Right renal pelvis (tissue), 4 donors: ENCODE results near the gene MPHOSPH9. TPM values are rescaled to one million over a fixed set of nuclear protein-coding genes. Genes with fewer than 3 reads are reported as not detected.
"Not testable (repeated sequence)": the region's sequence is repeated elsewhere in the genome, so short reads cannot be mapped to it uniquely, and the experiment has no call there.

ENCODE experiments used
- DNase-seq, 4 donors: peaks; one replicate each; pipeline ENCODE4 v3.0.0-alpha.2; 2013; ENCODE audit warnings: low read depth in 4 of 4, low spot score in 3 of 4, missing footprints in 1 of 4
- polyA plus RNA-seq, 4 donors: library from polyadenylated mRNA; unstranded; fragments of 120-200 nt; gene quantifications; one replicate each; pipeline ENCODE4 v1.2.1, GENCODE V29; 2013; ENCODE audit not compliant: insufficient read length in 4 of 4

The MPHOSPH9 gene
- polyA plus RNA-seq, 4 donors: 24.7 to 33.4 (median 31.1) TPM

DNA sequence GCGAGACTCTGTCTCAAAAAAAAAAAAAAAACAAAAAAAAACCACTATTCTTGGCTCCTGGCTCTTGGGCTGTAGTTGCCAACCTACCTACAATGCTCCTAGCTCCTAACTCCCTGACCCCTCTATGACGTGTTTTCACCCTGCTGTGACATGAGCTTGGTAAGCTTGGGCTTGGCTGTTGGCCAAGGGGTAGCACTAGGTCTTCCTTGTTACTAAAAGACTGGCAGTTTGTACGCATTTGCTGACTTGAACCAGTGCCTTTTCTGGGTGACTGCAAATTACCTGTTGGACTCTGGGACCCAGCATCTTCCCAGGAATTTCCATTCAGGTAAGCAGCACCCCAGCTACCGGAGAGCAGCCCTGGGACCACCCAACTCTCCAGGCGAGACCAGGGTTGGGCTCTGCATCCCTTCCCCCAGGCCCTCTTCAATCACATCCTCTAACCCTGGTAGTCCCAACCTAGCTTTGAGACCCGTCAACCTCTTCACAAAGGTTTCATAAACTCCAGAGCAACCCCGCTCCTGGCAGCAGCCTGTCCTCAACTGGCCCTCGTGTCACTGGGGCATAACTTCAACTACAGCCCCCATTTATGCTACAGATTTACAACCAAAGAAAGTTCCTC, 30.4 kb upstream of the MPHOSPH9 start:
- no peak for DNase-seq

DNA sequence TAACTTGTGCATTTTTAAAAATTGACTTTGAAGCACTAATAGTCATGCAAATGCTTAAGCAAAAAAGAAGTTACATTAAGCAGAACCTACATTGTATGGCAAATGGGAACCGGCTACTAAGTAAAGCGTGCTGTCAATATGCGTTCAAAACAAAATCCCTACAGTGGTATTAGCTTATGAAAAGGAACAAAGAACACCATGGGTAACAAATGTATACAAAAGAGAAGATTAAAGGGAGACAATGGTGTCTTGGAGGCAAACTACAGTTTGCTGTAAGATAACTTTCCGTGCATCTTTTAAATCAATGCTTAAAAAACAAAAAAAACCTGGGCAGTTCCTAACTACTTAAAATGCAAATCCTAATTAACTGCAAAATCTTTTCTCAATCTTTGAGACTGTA, 28.3 kb upstream of the MPHOSPH9 start:
- no peak for DNase-seq

- DNase-seq: no peak
Observed at GRCh38 chr12:123260081-123260480, 27.1 kb upstream of the MPHOSPH9 start.

GRCh38 chr12:123258593-123258992, 25.7 kb upstream of the MPHOSPH9 start:
- no peak for DNase-seq

- no peak for DNase-seq
Observed at GRCh38 chr12:123254853-123255446, 22.0 kb upstream of the MPHOSPH9 start.

DNA sequence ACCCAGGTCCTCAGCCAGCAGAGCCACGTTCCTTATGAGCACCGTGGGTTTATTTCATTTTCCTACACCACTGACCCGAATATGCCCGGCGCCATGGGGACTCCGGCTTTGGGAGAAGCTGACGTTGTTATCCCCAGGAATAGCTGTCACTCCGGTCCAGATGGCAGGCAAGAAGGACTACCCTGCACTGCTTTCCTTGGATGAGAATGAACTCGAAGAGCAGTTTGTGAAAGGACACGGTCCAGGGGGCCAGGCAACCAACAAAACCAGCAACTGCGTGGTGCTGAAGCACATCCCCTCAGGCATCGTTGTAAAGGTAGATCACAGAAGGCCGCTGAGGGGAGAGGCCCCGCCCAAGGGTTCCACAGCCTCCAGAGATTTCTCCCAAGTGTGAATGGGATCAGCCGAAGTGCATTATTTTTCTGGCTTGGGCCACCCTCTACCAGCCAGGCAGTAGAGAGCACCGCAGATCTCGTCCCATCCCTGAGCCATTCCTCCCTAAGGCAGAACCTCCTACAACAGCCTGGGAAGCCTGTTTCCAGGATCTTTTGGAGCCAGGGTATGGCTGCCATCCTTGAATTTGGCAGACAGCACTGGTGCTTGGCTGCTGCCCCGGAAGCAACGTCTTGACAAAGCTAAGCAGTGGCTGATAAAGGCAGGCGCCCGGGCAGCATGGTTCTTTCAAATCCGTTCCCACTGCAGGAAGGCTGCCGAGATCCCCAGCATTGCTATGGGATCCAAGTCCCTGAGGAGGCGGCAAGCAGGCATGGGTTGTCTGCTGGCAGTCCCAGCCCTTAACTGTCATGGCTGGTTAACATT, 20.9 kb upstream of the MPHOSPH9 start:
- DNase-seq: no peak

DNA sequence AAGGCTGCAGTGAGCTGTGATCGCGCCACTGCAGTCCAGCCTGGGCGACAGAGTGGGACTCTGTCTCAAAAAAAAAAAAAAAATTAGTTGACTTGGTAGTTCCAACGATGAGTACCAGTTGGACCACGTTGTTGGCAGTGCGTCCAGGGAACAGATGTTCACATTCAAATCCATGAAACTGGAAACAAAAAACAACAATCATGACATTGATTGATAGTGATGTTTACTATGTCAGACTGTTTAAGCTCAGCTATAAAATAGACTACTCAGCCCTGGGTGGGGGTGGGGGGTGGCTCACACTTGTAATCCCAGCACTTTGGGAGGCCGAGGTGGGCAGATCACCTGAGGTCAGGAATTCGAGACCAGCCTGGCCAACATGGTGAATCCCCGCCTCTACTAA, 19.4 kb upstream of the MPHOSPH9 start:
- not testable (repeated sequence) for DNase-seq

- no peak for DNase-seq
Observed at GRCh38 chr12:123251403-123252076, 18.6 kb upstream of the MPHOSPH9 start.

GRCh38 chr12:123250471-123251383, 17.8 kb upstream of the MPHOSPH9 start:
- DNase-seq: no peak

DNA sequence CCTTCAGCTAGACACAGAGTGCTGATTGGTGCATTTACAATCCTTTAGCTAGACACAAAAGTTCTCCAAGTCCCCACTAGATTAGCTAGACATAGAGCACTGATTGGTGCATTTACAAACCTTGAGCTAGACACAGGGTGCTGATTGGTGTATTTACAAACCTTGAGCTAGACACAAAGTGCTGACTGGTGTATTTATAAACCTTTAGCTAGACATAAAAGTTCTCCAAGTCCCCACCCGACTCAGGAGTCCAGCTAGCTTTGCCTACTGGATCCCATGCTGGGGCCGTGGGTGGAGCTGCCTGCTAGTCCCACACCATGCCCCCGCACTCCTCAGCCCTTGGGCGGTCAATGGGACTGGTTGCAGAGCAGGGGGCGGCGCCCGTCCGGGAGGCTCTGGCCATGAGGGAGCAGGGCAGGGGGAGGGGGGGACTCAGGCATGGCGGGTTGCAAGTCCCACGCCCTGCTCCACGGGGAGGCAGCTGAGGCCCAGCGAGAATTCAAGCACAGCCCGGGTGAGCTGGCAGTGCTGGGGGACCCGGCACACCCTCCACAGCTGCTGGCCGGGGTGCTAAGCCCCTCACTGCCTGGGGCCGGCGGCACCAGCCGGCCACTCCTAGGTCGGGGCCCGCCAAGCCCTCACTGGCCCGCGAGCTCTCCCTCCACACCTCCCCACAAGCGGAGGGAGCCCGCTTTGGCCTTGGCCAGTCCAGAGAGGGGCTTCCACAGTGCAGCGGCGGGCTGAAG, 16.2 kb upstream of the MPHOSPH9 start:
- not testable (repeated sequence) for DNase-seq

GRCh38 chr12:123248129-123248528, 15.2 kb upstream of the MPHOSPH9 start:
- DNase-seq: not testable (repeated sequence)

DNA sequence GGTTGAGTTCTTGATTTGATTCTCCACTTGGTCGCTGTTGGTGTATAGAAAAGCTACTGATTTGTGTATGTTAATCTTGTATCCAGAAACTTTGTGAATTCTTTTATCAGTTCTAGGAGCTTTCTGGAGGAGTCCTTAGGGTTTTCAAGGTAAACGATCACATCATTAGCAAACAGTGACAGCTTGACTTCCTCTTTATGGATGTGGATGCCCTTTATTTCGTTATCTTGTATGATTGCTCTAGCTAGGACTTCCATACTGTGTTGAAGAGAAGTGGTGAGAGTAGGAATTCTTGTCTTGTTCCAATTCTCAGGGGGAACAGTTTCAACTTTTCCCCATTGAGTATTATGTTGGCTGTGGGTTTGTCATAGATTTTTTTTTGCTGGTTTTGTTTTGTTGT, 12.7 kb upstream of the MPHOSPH9 start:
- DNase-seq: no peak

DNA sequence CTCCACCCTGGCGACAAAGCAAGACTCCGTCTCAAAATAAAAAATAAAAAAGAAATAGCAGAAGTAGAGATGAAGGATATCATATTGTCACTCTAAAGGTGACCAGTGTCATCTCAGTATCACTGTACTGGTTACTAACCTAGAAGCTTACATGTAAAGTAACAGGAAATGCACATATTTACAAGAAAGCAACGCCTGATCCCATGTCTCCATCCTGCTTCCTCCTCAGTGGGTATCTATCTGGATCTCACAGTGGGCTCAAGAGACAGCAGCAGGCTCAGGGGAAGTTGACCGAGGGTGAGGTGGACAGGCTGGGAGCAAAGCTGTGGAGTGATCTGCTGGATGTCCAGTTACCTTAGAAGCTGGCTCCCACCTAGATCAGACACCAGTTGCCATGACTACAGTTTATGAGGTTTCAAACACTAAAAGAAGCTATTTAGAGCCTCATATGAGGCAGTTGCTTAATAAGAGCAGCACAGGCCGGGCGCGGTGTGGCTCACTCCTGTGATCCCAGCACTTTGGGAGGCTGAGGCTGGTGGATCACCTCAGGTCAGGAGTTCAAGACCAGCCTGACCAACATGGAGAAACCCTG, 10.8 kb upstream of the MPHOSPH9 start:
- DNase-seq: no peak

GRCh38 chr12:123242116-123242904, 9.4 kb upstream of the MPHOSPH9 start:
- no peak for DNase-seq

- no peak for DNase-seq
Observed at GRCh38 chr12:123238961-123239360, 6.0 kb upstream of the MPHOSPH9 start.

DNA sequence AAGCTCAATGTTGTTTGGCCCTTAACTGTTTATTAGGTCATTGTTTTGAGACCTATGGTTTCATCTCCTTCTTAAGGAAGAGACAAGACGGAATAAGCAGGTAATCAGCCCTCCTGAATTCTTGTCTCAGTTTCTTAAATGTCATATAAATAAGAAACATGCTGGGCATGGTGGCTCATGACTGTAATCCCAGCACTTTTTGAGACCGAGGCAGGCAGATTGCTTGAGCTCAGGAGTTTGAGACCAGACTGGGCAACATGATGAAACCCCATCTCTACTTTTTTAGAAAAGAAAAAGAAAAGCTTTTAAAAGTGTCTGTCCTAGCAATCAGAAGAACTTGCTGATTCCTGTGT, 5.4 kb upstream of the MPHOSPH9 start:
- DNase-seq: no peak

GRCh38 chr12:123237646-123238329, 4.8 kb upstream of the MPHOSPH9 start:
- DNase-seq: no peak
